ENCODE results near the gene SLC37A4.

Gene SLC37A4

GRCh38 chr11:118980191-118980881, 50.3 kb downstream of the SLC37A4 start:
- TF ChIP-seq CTCF (IDR thresholded peaks at IDR 0.05): no peak
- no peaks in the 10 kb centered on the region for H3K9me3 Mint-ChIP-seq
- no peak overlapping the region for H3K27ac Mint-ChIP-seq
- H3K27me3 Mint-ChIP-seq (ENCODE audit: low read depth, poor library complexity): peaks cover 13% of the 10 kb centered on the region
- peak overlapping the region; percentile 23 for H3K4me3 Mint-ChIP-seq
- H3K36me3 Mint-ChIP-seq (ENCODE audit: low read depth): no peaks in the 10 kb centered on the region
- no peak for DNase-seq
- peaks cover 30% of the 10 kb centered on the region for H3K4me1 Mint-ChIP-seq

- no peak for TF ChIP-seq CTCF (IDR thresholded peaks at IDR 0.05)
- H3K27ac Mint-ChIP-seq: no peak overlapping the region
- H3K9me3 Mint-ChIP-seq: no peaks in the 10 kb centered on the region
- H3K27me3 Mint-ChIP-seq (ENCODE audit: low read depth, poor library complexity): peaks cover 20% of the 10 kb centered on the region
- H3K4me1 Mint-ChIP-seq: peaks cover 30% of the 10 kb centered on the region
- DNase-seq: no peak
- H3K36me3 Mint-ChIP-seq (ENCODE audit: low read depth): no peaks in the 10 kb centered on the region
- H3K4me3 Mint-ChIP-seq: no peak overlapping the region
These were observed 51.2 kb downstream of the SLC37A4 start for GRCh38 chr11:118979434-118979833.

GRCh38 chr11:118975771-118976709, 54.6 kb downstream of the SLC37A4 start:
- H3K27me3 Mint-ChIP-seq (ENCODE audit: low read depth, poor library complexity): peaks cover 19% of the 10 kb centered on the region
- no peak overlapping the region for H3K4me3 Mint-ChIP-seq
- no peaks in the 10 kb centered on the region for H3K36me3 Mint-ChIP-seq (ENCODE audit: low read depth)
- no peak for DNase-seq
- no peak for TF ChIP-seq CTCF (IDR thresholded peaks at IDR 0.05)
- no peak overlapping the region for H3K27ac Mint-ChIP-seq
- H3K9me3 Mint-ChIP-seq: peaks cover 9% of the 10 kb centered on the region
- peaks cover 30% of the 10 kb centered on the region for H3K4me1 Mint-ChIP-seq

Measured in nephron progenitor cell (in vitro differentiated cells).